Measurements from ENCODE around the gene WNK1. TPM values are rescaled to one million over a fixed set of nuclear protein-coding genes. Genes with fewer than 3 reads are reported as not detected.

Gene WNK1
- total RNA-seq, 2 experiments from 2014 or later = 84.1 to 131 TPM

GRCh38 chr12:777550-778047 lies 25.2 kb downstream of the WNK1 start:
- no peaks in the 10 kb centered on the region for H3K9me3 ChIP-seq (ENCODE audit: low read length)
- no peak overlapping the region for H3K4me3 ChIP-seq (ENCODE audit: low read depth, low read length, poor library complexity, severe bottlenecking)
- TF ChIP-seq CTCF (conservative IDR thresholded peaks at IDR 0.05; ENCODE audit: low read length) (no peak), EZH2phosphoT487 (IDR thresholded peaks at IDR 0.05; ENCODE audit: borderline replicate concordance, low read depth, low read length) (no peak)
- no peaks in the 10 kb centered on the region for H3K9me2 ChIP-seq (ENCODE audit: insufficient read depth, low read length)
- H3K79me2 ChIP-seq (ENCODE audit: insufficient read depth, low read depth, low read length) = peaks cover 95% of the 10 kb centered on the region
- peaks cover 34% of the 10 kb centered on the region for H4K20me1 ChIP-seq (ENCODE audit: insufficient read depth, low read length)
- no peak for DNase-seq (ENCODE audit: low spot score)
- H3K27ac ChIP-seq (ENCODE audit: low read depth, low read length, poor library complexity, severe bottlenecking) = no peak overlapping the region
- CTCF ChIA-PET (ENCODE audit: unreplicated experiment) = interaction anchor here (1.0 kb wide), 1 partner anchor 23 kb away, joined by 3 read pairs; no protein-coding TSS in a partner anchor
- H3K36me3 ChIP-seq (ENCODE audit: insufficient read depth, low read length) = peaks cover 13% of the 10 kb centered on the region
- POLR2A ChIA-PET = interaction anchor here (0.5 to 1.5 kb wide), 8 partner anchors 10 to 221 kb away, joined by 3 to 5 read pairs (median 3); no protein-coding TSS in a partner anchor
- no peak overlapping the region for H3K4me2 ChIP-seq (ENCODE audit: low read length)
- no TSS peak for BruUV-seq (replicated peaks)
- no peak overlapping the region for H2AFZ ChIP-seq (ENCODE audit: low read length)
- peaks cover 13% of the 10 kb centered on the region for H3K4me1 ChIP-seq (ENCODE audit: insufficient read depth, low read length, poor library complexity, severe bottlenecking)
- intact Hi-C loops (cut with micrococcal nuclease; ENCODE audit: unreplicated experiment) = no loop called here

- intact Hi-C loops (cut with micrococcal nuclease; ENCODE audit: unreplicated experiment) = no loop called here
- Histone ChIP-seq H3K27ac (ENCODE audit: low read depth, low read length, poor library complexity, severe bottlenecking) (no peak overlapping the region), H3K4me2 (ENCODE audit: low read length) (no peak overlapping the region; the same call in 1 of the 2 replicates), H3K79me2 (ENCODE audit: insufficient read depth, low read depth, low read length) (peaks cover 93% of the 10 kb centered on the region), H3K4me1 (ENCODE audit: insufficient read depth, low read length, poor library complexity, severe bottlenecking) (peaks cover 13% of the 10 kb centered on the region), H4K20me1 (ENCODE audit: insufficient read depth, low read length) (peaks cover 34% of the 10 kb centered on the region), H3K9me2 (ENCODE audit: insufficient read depth, low read length) (no peaks in the 10 kb centered on the region), H3K36me3 (ENCODE audit: insufficient read depth, low read length) (peaks cover 13% of the 10 kb centered on the region), H3K4me3 (ENCODE audit: low read depth, low read length, poor library complexity, severe bottlenecking) (no peak overlapping the region), H2AFZ (ENCODE audit: low read length) (no peak overlapping the region), H3K9me3 (ENCODE audit: low read length) (no peaks in the 10 kb centered on the region)
- POLR2A ChIA-PET = interaction anchor here (0.7 to 1.3 kb wide), 2 partner anchors 29 to 403 kb away, joined by 3 read pairs; no protein-coding TSS in a partner anchor
- CTCF ChIA-PET (ENCODE audit: unreplicated experiment) = no interaction called here
- no TSS peak for BruUV-seq (replicated peaks)
- TF ChIP-seq CTCF (conservative IDR thresholded peaks at IDR 0.05; ENCODE audit: low read length) (no peak), EZH2phosphoT487 (IDR thresholded peaks at IDR 0.05; ENCODE audit: borderline replicate concordance, low read depth, low read length) (no peak)
- no peak for DNase-seq (ENCODE audit: low spot score)
These were observed 26.2 kb downstream of the WNK1 start for GRCh38 chr12:778615-779014.
